Subcutaneous adipose tissue (tissue), 4 donors: ENCODE results near the gene SLC43A3. TPM values are rescaled to one million over a fixed set of nuclear protein-coding genes. Genes with fewer than 3 reads are reported as not detected.

Experiments
- total RNA-seq, 4 donors: library from RNA; depleted of rRNA; stranded (reverse); fragments of >200 nt; gene quantifications; one replicate each; pipeline ENCODE4 v1.1.0, GENCODE V29; 2016
- TF ChIP-seq, protein P1 (sequence below): fragments of 450-650 bp; IDR thresholded peaks from one replicate; pipeline ENCODE4 v1.5.1; 2016; ENCODE audit warnings: low read depth, mild to moderate bottlenecking, control low read depth, antibody characterized with exemption, moderate library complexity

The SLC43A3 gene
- total RNA-seq, 4 donors from 2014 or later, result 50.1 to 108 (median 80.2) TPM

- TF ChIP-seq, protein P1, sequence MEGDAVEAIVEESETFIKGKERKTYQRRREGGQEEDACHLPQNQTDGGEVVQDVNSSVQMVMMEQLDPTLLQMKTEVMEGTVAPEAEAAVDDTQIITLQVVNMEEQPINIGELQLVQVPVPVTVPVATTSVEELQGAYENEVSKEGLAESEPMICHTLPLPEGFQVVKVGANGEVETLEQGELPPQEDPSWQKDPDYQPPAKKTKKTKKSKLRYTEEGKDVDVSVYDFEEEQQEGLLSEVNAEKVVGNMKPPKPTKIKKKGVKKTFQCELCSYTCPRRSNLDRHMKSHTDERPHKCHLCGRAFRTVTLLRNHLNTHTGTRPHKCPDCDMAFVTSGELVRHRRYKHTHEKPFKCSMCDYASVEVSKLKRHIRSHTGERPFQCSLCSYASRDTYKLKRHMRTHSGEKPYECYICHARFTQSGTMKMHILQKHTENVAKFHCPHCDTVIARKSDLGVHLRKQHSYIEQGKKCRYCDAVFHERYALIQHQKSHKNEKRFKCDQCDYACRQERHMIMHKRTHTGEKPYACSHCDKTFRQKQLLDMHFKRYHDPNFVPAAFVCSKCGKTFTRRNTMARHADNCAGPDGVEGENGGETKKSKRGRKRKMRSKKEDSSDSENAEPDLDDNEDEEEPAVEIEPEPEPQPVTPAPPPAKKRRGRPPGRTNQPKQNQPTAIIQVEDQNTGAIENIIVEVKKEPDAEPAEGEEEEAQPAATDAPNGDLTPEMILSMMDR, result no peak
Measured at GRCh38 chr11:57418131-57418530, 8.8 kb downstream of the SLC43A3 start.

DNA sequence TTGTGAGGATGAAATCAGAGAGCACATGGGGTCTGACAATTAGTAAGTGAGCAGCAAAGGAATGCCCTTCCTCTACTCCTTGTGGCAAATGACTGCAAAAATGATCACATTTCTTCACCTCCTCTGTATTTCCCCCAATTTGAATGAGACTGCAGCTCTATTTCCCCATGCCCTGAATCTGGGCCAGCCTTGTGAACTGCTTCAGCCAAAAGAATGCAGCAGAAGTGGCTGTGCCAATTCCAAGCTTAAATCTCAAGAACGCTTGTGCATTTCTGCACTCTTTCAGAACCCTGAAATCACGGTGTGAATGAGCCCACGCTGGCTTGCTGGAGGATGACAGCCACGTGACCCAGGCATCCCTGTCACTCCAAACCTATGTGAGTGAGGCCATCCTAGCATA, 9.9 kb downstream of the SLC43A3 start:
- TF ChIP-seq, protein P1, result no peak

DNA sequence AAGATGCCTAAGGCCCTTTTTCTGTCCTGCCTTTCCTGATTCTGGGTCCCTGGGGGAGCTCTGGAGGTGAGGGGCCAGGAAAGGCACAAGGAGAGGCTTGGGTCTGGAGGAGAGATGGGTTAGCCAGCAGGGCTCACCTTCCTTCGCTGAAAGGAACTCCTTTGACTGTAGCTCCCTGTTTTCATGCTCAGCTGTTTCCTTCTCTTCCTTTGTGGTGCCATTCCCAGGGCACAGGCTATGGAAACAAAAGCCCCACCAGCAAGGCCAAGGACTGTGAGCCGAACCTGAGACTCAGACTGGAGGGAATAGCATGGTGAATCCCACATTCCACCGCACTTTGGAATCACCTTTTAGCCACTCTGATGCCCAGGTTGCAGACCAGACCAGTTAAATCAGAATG, 10.5 kb downstream of the SLC43A3 start:
- TF ChIP-seq, protein P1, result no peak

GRCh38 chr11:57414612-57415212, 12.2 kb downstream of the SLC43A3 start:
- TF ChIP-seq, protein P1, result no peak

- TF ChIP-seq, protein P1, result no peak
Measured at GRCh38 chr11:57413681-57414080, 13.2 kb downstream of the SLC43A3 start.

- TF ChIP-seq, protein P1, result no peak
Measured at GRCh38 chr11:57410287-57410686, 16.6 kb downstream of the SLC43A3 start.

GRCh38 chr11:57409321-57410100, 17.4 kb downstream of the SLC43A3 start:
- TF ChIP-seq, protein P1, result no peak
